ENCODE measurements around the gene CYBB.
A peak's percentile ranks its signal among the peaks of the same experiment; 100 is the strongest.

Gene CYBB

DNA sequence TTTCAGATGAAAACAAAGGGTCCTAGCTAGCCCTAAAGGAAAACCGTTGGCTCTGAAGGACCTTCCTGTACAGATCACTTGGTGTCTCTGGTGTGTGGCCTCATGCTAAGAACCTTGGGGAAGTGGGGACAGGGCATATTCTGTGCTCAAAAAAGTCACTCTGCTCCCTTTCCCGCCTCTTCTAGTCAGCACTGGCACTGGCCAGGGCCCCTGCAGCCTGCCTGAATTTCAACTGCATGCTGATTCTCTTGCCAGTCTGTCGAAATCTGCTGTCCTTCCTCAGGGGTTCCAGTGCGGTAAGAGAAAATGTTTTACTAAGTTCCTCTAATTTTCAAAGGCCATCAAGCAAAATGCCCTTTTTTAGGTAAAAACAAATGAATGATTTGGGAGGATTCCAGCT, 3.4 kb downstream of the CYBB start:
- H3K9me2 ChIP-seq (replicated peaks; ENCODE audit: control insufficient read depth, low read length): no peaks in the 10 kb centered on the region
- peak overlapping the region; percentile 93 for H3K4me2 ChIP-seq (ENCODE audit: low read length)
- peak overlapping the region; percentile 30 for H3K4me3 ChIP-seq (ENCODE audit: low read length)
- peak overlapping the region; percentile 100 for H3K27ac ChIP-seq (ENCODE audit: low read depth, low read length)
- H3K4me1 ChIP-seq (ENCODE audit: control insufficient read depth, low read length): peaks cover 81% of the 10 kb centered on the region
- TF ChIP-seq, protein P1, sequence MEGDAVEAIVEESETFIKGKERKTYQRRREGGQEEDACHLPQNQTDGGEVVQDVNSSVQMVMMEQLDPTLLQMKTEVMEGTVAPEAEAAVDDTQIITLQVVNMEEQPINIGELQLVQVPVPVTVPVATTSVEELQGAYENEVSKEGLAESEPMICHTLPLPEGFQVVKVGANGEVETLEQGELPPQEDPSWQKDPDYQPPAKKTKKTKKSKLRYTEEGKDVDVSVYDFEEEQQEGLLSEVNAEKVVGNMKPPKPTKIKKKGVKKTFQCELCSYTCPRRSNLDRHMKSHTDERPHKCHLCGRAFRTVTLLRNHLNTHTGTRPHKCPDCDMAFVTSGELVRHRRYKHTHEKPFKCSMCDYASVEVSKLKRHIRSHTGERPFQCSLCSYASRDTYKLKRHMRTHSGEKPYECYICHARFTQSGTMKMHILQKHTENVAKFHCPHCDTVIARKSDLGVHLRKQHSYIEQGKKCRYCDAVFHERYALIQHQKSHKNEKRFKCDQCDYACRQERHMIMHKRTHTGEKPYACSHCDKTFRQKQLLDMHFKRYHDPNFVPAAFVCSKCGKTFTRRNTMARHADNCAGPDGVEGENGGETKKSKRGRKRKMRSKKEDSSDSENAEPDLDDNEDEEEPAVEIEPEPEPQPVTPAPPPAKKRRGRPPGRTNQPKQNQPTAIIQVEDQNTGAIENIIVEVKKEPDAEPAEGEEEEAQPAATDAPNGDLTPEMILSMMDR (IDR thresholded peaks at IDR 0.05; ENCODE audit: low read depth, low read length, poor library complexity, severe bottlenecking): no peak
- TF ChIP-seq EZH2phosphoT487 (IDR thresholded peaks at IDR 0.05; ENCODE audit: borderline replicate concordance, low read length): no peak
- no peaks in the 10 kb centered on the region for H4K20me1 ChIP-seq (ENCODE audit: control insufficient read depth, insufficient read depth, low read depth, low read length)
- peaks cover 47% of the 10 kb centered on the region for H3K79me2 ChIP-seq (ENCODE audit: control insufficient read depth, low read length)
- H3K9me3 ChIP-seq (ENCODE audit: control insufficient read depth, insufficient read depth, low read length): no peaks in the 10 kb centered on the region
- no peaks in the 10 kb centered on the region for H3K27me3 ChIP-seq (ENCODE audit: control insufficient read depth, low read length)
- peaks cover 63% of the 10 kb centered on the region for H3K36me3 ChIP-seq (ENCODE audit: control insufficient read depth, low read length)
- peaks cover 28% of the 10 kb centered on the region for H3F3A ChIP-seq (ENCODE audit: control insufficient read depth, insufficient read depth)

DNA sequence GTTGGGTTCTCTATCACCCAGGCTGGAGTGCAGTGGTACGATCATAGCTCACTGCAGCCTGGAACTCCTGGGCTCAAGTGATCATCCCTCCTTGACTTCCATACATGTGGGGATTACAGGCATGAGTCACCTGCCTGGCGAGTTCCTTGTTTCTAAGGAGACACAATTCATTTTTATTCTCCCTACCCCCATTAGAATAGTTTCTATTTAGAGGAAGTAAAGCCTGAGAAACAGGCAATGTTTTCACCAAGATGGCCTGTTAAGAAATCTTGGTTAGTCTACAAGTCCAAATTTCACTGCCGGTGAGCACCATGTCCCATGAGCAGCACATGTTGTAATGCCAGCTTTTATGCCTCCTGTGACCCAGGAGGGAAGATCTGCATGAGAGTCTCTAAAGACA, 5.7 kb downstream of the CYBB start:
- no peaks in the 10 kb centered on the region for H4K20me1 ChIP-seq (ENCODE audit: control insufficient read depth, insufficient read depth, low read depth, low read length)
- peaks cover 81% of the 10 kb centered on the region for H3K36me3 ChIP-seq (ENCODE audit: control insufficient read depth, low read length)
- H3K4me2 ChIP-seq (ENCODE audit: low read length): peak overlapping the region; percentile 93
- peak overlapping the region; percentile 70 for H3K4me3 ChIP-seq (ENCODE audit: low read length)
- peaks cover 84% of the 10 kb centered on the region for H3K4me1 ChIP-seq (ENCODE audit: control insufficient read depth, low read length)
- TF ChIP-seq EZH2phosphoT487 (IDR thresholded peaks at IDR 0.05; ENCODE audit: borderline replicate concordance, low read length): no peak
- TF ChIP-seq, protein P1 (IDR thresholded peaks at IDR 0.05; ENCODE audit: low read depth, low read length, poor library complexity, severe bottlenecking): no peak
- peak overlapping the region; percentile 100 for H3K27ac ChIP-seq (ENCODE audit: low read depth, low read length)
- no peaks in the 10 kb centered on the region for H3K9me3 ChIP-seq (ENCODE audit: control insufficient read depth, insufficient read depth, low read length)
- no peaks in the 10 kb centered on the region for H3K9me2 ChIP-seq (replicated peaks; ENCODE audit: control insufficient read depth, low read length)
- H3K27me3 ChIP-seq (ENCODE audit: control insufficient read depth, low read length): no peaks in the 10 kb centered on the region
- peaks cover 48% of the 10 kb centered on the region for H3K79me2 ChIP-seq (ENCODE audit: control insufficient read depth, low read length)
- peaks cover 28% of the 10 kb centered on the region for H3F3A ChIP-seq (ENCODE audit: control insufficient read depth, insufficient read depth)

DNA sequence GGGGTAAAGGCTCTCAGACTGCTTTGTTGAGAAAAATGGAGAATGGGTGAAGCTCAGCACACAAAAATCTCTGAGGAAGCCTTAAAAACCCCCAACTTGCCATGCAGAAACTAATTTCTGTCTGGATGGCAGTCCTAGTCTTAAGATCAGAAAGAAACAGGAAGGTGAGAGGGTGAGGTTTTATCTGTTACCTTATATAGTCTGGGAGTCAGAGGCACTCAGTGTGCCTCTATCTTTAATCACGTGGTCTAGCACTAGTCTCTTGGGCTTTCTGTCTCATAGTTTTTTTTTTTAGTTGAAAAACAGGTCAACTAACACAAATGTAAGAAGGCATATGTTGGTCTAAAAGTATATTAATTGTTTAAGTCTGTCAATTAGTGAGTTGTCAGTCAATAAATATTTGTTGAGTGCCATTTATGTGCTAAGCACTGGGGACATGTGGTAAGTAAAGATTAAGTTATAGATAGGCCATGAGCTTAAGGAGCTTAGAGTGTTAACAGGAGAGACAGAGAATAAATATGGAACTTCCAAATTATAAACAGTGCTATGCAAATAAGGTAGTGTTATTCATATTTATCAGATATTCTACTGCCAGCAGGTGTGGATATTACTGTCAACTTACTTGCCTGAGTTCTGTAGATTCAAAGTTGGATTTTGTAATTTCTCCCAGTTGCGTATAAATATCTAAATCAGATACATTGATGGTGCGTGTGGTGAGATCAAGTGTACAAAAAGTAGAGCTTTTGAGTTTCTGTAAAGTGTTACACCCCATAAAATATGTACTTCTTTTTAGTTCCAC, 7.0 kb downstream of the CYBB start:
- Histone ChIP-seq H3K36me3 (ENCODE audit: control insufficient read depth, low read length) (peaks cover 79% of the 10 kb centered on the region), H4K20me1 (ENCODE audit: control insufficient read depth, insufficient read depth, low read depth, low read length) (no peaks in the 10 kb centered on the region), H3K79me2 (ENCODE audit: control insufficient read depth, low read length) (peaks cover 35% of the 10 kb centered on the region), H3K27ac (ENCODE audit: low read depth, low read length) (peak overlapping the region; percentile 100), H3K4me1 (ENCODE audit: control insufficient read depth, low read length) (peaks cover 78% of the 10 kb centered on the region), H3K9me3 (ENCODE audit: control insufficient read depth, insufficient read depth, low read length) (no peaks in the 10 kb centered on the region), H3K9me2 (replicated peaks; ENCODE audit: control insufficient read depth, low read length) (no peaks in the 10 kb centered on the region), H3K4me2 (ENCODE audit: low read length) (peak overlapping the region; percentile 93), H3F3A (ENCODE audit: control insufficient read depth, insufficient read depth) (peaks cover 28% of the 10 kb centered on the region), H3K27me3 (ENCODE audit: control insufficient read depth, low read length) (no peaks in the 10 kb centered on the region), H3K4me3 (ENCODE audit: low read length) (peak overlapping the region; percentile 70)
- TF ChIP-seq EZH2phosphoT487 (IDR thresholded peaks at IDR 0.05; ENCODE audit: borderline replicate concordance, low read length): no peak
- TF ChIP-seq, protein P1 (IDR thresholded peaks at IDR 0.05; ENCODE audit: low read depth, low read length, poor library complexity, severe bottlenecking): no peak

Measured in DOHH2 (cell line).